Astrocyte of the hippocampus (primary cell): ENCODE data around the gene GSTK1.
A peak's percentile ranks its signal among the peaks of the same experiment; 100 is the strongest.

Experiments
- DNase-seq: peaks from one replicate; pipeline ENCODE4 v3.0.0; 2011; ENCODE audit warnings: low read depth, low spot score

Gene GSTK1

GRCh38 chr7:143295870-143296269 is 32.6 kb downstream of the GSTK1 start:
- DNase-seq, result no peak

DNA sequence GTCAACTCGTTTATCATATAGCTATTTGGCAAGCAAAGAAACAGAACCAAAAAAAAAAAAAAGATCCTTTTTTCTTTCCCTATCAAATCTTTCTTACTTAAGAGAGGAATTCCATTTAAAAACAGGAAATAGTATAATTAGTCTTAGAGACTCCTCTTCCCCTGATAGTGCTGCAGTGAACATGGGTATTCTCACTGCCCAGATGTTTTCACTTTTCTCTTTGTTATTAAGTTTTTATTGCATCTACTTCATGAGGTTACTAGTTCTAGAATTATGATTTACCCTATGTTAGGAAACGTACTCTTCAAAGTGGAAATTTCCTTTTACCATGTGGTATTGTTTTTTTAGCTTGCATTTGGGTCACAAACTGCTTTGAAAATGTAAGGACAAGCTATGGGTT is 33.4 kb downstream of the GSTK1 start:
- no peak for DNase-seq

GRCh38 chr7:143299346-143299745 is 36.1 kb downstream of the GSTK1 start:
- no peak for DNase-seq

DNA sequence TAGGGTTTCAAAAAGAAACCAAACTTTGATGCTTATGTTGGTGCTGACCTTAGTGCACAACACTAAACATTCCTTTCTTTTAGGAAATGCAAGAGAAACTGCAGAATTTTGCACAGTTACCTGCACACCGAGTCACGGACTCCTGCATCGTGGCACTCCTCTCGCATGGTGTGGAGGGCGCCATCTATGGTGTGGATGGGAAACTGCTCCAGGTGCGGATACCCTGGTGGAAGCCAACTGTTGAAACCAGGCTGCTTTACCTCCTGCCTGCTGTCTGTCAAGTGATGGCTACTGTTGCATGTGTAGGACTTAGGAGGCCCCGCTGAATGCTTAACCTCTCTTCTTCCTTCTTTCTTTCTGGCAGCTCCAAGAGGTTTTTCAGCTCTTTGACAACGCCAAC is 36.6 kb downstream of the GSTK1 start:
- no peak for DNase-seq

DNA sequence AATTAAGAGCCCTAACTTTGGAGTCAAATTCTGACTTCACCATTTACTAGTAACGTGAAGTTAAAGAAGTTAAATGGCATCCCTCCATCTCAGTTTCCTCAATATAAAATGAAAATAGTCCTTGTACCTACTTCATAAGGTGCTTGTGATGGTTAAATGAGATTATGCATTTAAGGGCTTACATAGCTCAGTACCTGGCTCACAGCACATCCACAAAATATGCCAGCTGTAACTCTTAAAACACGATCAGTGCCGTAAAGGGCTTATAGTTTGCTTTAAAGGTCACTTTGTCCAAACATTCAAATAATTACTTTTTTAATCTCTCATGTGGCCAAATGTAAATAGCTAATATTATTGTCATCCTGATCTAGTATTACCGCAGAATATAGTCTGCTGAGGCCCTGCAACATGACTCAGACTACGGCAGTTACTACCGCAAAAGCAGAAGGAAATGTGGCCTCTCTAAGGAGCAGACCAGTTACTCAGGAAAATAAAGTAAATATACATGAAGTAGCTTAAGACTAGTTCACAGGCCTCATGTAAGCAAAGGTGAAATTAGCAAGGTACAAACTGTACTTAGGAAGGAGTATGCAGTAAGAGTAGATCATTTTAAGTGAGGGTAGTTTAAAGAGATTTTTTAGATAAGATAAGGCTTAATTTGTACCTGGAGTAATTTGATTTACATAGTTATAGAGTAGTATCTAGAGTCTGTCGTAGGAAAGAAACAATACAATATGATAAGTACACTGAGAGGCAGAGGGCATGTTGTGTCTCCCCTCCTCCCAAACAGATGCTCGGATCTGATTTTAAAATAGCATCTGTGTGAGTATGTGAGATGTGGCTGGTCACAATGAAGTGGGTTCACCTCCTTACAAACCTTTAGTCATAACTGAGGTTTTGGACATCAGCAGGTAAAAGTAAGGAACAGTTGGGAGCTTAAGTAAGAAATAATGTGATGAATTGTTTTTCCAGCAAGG is 38.0 kb downstream of the GSTK1 start:
- no peak for DNase-seq

GRCh38 chr7:143303733-143304132 is 40.5 kb downstream of the GSTK1 start:
- DNase-seq, result no peak

DNA sequence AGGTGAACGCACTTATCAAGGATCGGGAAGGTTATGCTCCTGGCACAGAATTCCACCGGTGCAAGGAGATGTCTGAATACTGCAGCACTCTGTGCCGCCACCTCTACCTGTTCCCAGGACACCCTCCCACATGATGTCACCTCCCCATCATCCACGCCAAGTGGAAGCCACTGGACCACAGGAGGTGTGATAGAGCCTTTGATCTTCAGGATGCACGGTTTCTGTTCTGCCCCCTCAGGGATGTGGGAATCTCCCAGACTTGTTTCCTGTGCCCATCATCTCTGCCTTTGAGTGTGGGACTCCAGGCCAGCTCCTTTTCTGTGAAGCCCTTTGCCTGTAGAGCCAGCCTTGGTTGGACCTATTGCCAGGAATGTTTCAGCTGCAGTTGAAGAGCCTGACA is 41.7 kb downstream of the GSTK1 start:
- DNase-seq, result no peak

DNA sequence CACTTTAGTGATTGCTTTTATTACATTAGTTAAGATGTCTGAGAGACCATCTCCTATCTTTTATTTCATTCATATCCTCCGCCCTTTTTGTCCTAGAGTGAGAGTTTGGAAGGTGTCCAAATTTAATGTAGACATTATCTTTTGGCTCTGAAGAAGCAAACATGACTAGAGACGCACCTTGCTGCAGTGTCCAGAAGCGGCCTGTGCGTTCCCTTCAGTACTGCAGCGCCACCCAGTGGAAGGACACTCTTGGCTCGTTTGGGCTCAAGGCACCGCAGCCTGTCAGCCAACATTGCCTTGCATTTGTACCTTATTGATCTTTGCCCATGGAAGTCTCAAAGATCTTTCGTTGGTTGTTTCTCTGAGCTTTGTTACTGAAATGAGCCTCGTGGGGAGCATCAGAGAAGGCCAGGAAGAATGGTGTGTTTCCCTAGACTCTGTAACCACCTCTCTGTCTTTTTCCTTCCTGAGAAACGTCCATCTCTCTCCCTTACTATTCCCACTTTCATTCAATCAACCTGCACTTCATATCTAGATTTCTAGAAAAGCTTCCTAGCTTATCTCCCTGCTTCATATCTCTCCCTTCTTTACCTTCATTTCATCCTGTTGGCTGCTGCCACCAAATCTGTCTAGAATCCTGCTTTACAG is 42.3 kb downstream of the GSTK1 start:
- DNase-seq, result peak; percentile 50

- DNase-seq, result no peak
Observed at GRCh38 chr7:143308632-143309031, 45.4 kb downstream of the GSTK1 start.

GRCh38 chr7:143314127-143314526 is 50.9 kb downstream of the GSTK1 start:
- no peak for DNase-seq

GRCh38 chr7:143315776-143316175 is 52.5 kb downstream of the GSTK1 start, which contains the start of gene CLCN1:
Gene CLCN1 (plus strand): TSS chr7:143316111. CDS start chr7:143316213, 102 bp downstream.
- DNase-seq, result no peak

DNA sequence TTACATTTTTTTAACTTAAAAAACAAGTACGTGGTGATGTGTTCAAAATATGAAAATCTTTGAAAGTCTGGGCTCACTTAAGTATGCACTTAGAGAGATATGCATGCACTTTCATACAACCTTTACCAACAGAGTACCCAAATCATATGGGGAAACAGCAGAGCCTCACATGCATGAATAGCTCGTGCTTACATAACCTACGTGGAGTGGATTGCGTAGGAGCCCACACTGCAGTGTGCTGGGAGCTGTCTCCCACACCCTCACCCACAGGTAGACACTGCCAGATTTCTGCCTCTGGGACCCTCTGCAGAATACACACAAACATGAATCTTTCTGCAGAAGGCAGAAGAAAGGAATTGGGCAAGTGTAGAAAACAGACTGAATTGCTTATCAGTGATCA is 53.3 kb downstream of the GSTK1 start:
- no peak for DNase-seq

DNA sequence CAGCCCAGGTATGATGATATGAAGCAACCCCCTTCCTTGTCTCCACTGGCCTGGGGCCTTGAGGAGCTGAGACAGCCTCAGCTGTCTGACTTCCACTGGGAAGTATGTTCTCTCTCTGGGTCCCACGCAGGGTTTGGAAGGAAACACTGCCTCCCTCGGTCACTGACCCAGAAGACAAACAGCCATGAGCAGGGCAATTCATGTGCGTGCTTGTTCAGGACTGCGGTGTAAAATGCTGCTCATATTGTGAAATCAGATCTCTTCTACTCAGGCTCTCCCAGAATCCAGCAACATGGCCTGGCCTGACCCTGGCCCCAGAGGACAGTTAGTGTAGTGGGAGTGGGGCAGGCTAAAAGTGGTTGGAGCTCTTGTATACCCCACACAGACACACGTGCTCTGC is 55.4 kb downstream of the GSTK1 start:
- DNase-seq, result no peak
